ENCODE measurements around the gene NSG1. TPM values are rescaled to one million over a fixed set of nuclear protein-coding genes. Genes with fewer than 3 reads are reported as not detected.
"Not testable (repeated sequence)": the region's sequence is repeated elsewhere in the genome, so short reads cannot be mapped to it uniquely, and the experiment has no call there.

Gene NSG1
- total RNA-seq, 2 experiments from 2014 or later, result 5.6 to 6.6 TPM

- ChIA-PET POLR2A (interaction anchor here (0.6 kb wide), 1 partner anchor 928 kb away, joined by 4 read pairs; no protein-coding TSS in a partner anchor), CTCF (interaction anchor here (1.8 kb wide), 1 partner anchor 160 kb away, joined by 5 read pairs; no protein-coding TSS in a partner anchor)
- ATAC-seq (no peak), DNase-seq (no peak)
- intact Hi-C loops (cut with micrococcal nuclease), result no loop called here
- no peak for TF ChIP-seq CTCF (IDR thresholded peaks at IDR 0.05)
- Mint-ChIP-seq H3K4me3 (no peak overlapping the region), H3K4me1 (ENCODE audit: low read depth) (peaks cover 29% of the 10 kb centered on the region), H3K36me3 (ENCODE audit: low read depth) (peaks cover 22% of the 10 kb centered on the region), H3K9me3 (no peaks in the 10 kb centered on the region), H3K27ac (peak overlapping the region; percentile 35), H3K27me3 (no peaks in the 10 kb centered on the region)
Observed at GRCh38 chr4:4419896-4420295, 33.0 kb downstream of the NSG1 start.

GRCh38 chr4:4420421-4420820, 33.5 kb downstream of the NSG1 start:
- Mint-ChIP-seq H3K27me3 (no peaks in the 10 kb centered on the region), H3K9me3 (no peaks in the 10 kb centered on the region), H3K27ac (no peak overlapping the region), H3K4me3 (no peak overlapping the region), H3K36me3 (ENCODE audit: low read depth) (peaks cover 22% of the 10 kb centered on the region), H3K4me1 (ENCODE audit: low read depth) (peaks cover 29% of the 10 kb centered on the region)
- POLR2A ChIA-PET, result interaction anchor here (0.6 kb wide), 1 partner anchor 928 kb away, joined by 4 read pairs; no protein-coding TSS in a partner anchor
- CTCF ChIA-PET, result interaction anchor here (1.8 kb wide), 1 partner anchor 160 kb away, joined by 5 read pairs; no protein-coding TSS in a partner anchor
- intact Hi-C loops (cut with micrococcal nuclease), result no loop called here
- DNase-seq (no peak), ATAC-seq (no peak)
- TF ChIP-seq CTCF (IDR thresholded peaks at IDR 0.05), result no peak

- ChIA-PET POLR2A (no interaction called here), CTCF (interaction anchor here (1.0 to 1.2 kb wide), 2 partner anchors 9 to 37 kb away, joined by 3 read pairs; no protein-coding TSS in a partner anchor)
- peaks cover 29% of the 10 kb centered on the region for H3K4me1 Mint-ChIP-seq (ENCODE audit: low read depth)
- H3K9me3 Mint-ChIP-seq, result no peaks in the 10 kb centered on the region
- intact Hi-C loops (cut with micrococcal nuclease), result no loop called here
- TF ChIP-seq CTCF (IDR thresholded peaks at IDR 0.05), result no peak
- no peak for ATAC-seq
- DNase-seq, result no peak
- no peaks in the 10 kb centered on the region for H3K27me3 Mint-ChIP-seq
- no peak overlapping the region for H3K27ac Mint-ChIP-seq
- H3K4me3 Mint-ChIP-seq, result no peak overlapping the region
- peaks cover 22% of the 10 kb centered on the region for H3K36me3 Mint-ChIP-seq (ENCODE audit: low read depth)
Observed at GRCh38 chr4:4421356-4421755, 34.5 kb downstream of the NSG1 start.

- POLR2A ChIA-PET; DNase-seq; H3K27ac Mint-ChIP-seq; H3K27me3 Mint-ChIP-seq; intact Hi-C loops (cut with micrococcal nuclease); ATAC-seq; H3K9me3 Mint-ChIP-seq; H3K4me3 Mint-ChIP-seq: not testable (repeated sequence)
- Mint-ChIP-seq H3K4me1 (ENCODE audit: low read depth) (peaks cover 24% of the 10 kb centered on the region), H3K36me3 (ENCODE audit: low read depth) (peaks cover 17% of the 10 kb centered on the region)
- CTCF ChIA-PET, result interaction anchor here (1.0 to 1.2 kb wide), 2 partner anchors 8 to 38 kb away, joined by 3 read pairs; no protein-coding TSS in a partner anchor
Observed at GRCh38 chr4:4422117-4422516, 35.2 kb downstream of the NSG1 start.

GRCh38 chr4:4422856-4423499, 36.1 kb downstream of the NSG1 start:
- CTCF ChIA-PET, result no interaction called here

More at GRCh38 chr4:4422856-4423499, 36.1 kb downstream of the NSG1 start:
- intact Hi-C loops (cut with micrococcal nuclease), result no loop called here
- TF ChIP-seq CTCF (IDR thresholded peaks at IDR 0.05), result no peak
- no peak for ATAC-seq
- POLR2A ChIA-PET, result no interaction called here
- no peak for DNase-seq
- peaks cover 16% of the 10 kb centered on the region for H3K36me3 Mint-ChIP-seq (ENCODE audit: low read depth)
- H3K27ac Mint-ChIP-seq, result no peak overlapping the region
- no peaks in the 10 kb centered on the region for H3K9me3 Mint-ChIP-seq
- peaks cover 20% of the 10 kb centered on the region for H3K4me1 Mint-ChIP-seq (ENCODE audit: low read depth)
- no peaks in the 10 kb centered on the region for H3K27me3 Mint-ChIP-seq
- H3K4me3 Mint-ChIP-seq, result no peak overlapping the region

All from activated CD8-positive, alpha-beta T cell treated with anti-CD3 and anti-CD28 coated beads for 36 hours (primary cell).